ENCODE measurements around the gene TSC22D2.

DNA sequence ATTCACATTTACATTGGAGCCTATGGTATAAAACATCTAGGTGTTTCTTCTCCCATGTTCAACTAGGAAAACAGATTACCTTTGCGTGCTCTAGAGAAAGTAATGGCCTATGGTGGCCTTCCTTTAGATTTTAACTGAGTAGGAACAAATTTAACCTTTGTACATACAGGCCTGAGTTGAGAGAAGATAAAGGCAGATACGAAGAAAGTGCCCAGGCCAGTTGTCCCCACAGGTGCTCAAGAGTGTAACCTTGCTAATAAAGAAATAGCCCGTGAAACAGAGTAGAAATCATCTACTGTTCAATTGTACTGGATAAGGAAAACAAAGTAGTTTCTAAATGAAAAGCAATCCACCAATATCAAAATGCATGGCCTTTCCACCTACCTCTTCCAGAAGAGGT is 6.8 kb upstream of the TSC22D2 start:
- TF ChIP-seq, protein P1, sequence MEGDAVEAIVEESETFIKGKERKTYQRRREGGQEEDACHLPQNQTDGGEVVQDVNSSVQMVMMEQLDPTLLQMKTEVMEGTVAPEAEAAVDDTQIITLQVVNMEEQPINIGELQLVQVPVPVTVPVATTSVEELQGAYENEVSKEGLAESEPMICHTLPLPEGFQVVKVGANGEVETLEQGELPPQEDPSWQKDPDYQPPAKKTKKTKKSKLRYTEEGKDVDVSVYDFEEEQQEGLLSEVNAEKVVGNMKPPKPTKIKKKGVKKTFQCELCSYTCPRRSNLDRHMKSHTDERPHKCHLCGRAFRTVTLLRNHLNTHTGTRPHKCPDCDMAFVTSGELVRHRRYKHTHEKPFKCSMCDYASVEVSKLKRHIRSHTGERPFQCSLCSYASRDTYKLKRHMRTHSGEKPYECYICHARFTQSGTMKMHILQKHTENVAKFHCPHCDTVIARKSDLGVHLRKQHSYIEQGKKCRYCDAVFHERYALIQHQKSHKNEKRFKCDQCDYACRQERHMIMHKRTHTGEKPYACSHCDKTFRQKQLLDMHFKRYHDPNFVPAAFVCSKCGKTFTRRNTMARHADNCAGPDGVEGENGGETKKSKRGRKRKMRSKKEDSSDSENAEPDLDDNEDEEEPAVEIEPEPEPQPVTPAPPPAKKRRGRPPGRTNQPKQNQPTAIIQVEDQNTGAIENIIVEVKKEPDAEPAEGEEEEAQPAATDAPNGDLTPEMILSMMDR (IDR thresholded peaks at IDR 0.05): no peak
- TF ChIP-seq POLR2A (IDR thresholded peaks at IDR 0.05): no peak
